NB4 (cell line): ENCODE measurements around the gene MYRFL.

Experiments
- CTCF ChIP-seq: IDR thresholded peaks from one replicate; pipeline ENCODE4 v1.5.1; 2012; ENCODE audit warnings: low read depth, low read length
- MYC ChIP-seq: IDR thresholded peaks from 2 replicates; pipeline ENCODE4 v1.6.1; 2011; ENCODE audit warnings: low read depth, low read length
- POLR2A ChIP-seq: IDR thresholded peaks from 2 replicates; pipeline ENCODE4 v1.6.1; 2011; ENCODE audit warnings: mild to moderate bottlenecking; ENCODE audit not compliant: insufficient read length; ENCODE audit errors: extremely low read depth

GRCh38 chr12:69836015-69836414, 11.0 kb downstream of the MYRFL start:
- no peak for TF ChIP-seq POLR2A
- no peak for TF ChIP-seq CTCF
- no peak for TF ChIP-seq MYC
